SH-SY5Y (cell line): ENCODE results near the gene GREB1L.

Source experiments
- GATA2 ChIP-seq: IDR thresholded peaks from 2 replicates; pipeline ENCODE4 v1.6.1; 2011; ENCODE audit warnings: mild to moderate bottlenecking, low read depth, low read length
- GATA3 ChIP-seq: IDR thresholded peaks from 2 replicates; pipeline ENCODE4 v1.6.1; 2011; ENCODE audit warnings: low read depth, mild to moderate bottlenecking, low read length, moderate library complexity

GRCh38 chr18:21452796-21453510 lies 210.9 kb downstream of the GREB1L start:
- TF ChIP-seq GATA2 (no peak), GATA3 (no peak)
